ENCODE results near the gene SCARB1.
A peak's percentile ranks its signal among the peaks of the same experiment; 100 is the strongest.

Gene SCARB1

DNA sequence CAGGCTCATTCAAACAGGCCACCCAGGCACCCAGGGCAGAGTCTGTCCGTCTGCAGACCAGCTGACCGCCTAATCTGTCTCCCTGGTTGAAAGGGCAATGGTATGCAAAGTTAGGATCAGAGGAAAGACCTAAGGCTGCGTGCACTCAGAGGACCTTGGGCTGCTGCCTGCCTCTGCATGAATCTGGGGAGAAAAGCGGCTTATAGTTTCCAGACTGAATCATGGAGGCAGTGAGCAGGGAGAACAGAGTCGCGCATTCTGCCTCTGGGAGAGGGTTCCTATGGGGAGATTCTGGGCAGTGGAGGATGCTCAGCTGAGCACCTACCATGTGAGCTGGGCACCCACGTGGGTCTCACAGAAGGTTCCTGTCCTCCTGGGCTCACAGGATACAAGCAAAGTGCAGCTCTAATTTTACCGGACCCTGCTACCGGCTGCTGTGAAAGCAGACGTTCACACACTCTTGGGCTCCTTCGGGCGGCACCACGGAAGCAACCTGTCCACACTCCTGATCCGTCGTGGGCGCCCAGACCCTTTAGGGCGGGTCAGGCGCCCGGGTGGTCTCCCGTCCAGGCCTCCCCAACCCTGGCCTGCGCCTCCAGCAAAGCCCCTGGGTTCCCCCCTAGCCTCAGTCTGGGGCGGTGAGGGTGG is 772 bp downstream of the SCARB1 start:
- H3K27me3 ChIP-seq = peaks cover 21% of the 10 kb centered on the region
- H3K9me3 ChIP-seq = no peaks in the 10 kb centered on the region
- no peak overlapping the region for H3K27ac ChIP-seq
- peaks cover 14 to 22% of the 10 kb centered on the region in 2 experiments for H3K4me1 ChIP-seq (ENCODE audit: control insufficient read depth in 1 of 2, insufficient read depth in 1 of 2, low read depth in 1 of 2, low read length in 1 of 2)
- H3K4me3 ChIP-seq (ENCODE audit: low read depth in 1 of 2, low read length in 1 of 2) = peak overlapping the region; percentile 82 to 96
- no peaks in the 10 kb centered on the region for H3K36me3 ChIP-seq
- TF ChIP-seq, protein P1, sequence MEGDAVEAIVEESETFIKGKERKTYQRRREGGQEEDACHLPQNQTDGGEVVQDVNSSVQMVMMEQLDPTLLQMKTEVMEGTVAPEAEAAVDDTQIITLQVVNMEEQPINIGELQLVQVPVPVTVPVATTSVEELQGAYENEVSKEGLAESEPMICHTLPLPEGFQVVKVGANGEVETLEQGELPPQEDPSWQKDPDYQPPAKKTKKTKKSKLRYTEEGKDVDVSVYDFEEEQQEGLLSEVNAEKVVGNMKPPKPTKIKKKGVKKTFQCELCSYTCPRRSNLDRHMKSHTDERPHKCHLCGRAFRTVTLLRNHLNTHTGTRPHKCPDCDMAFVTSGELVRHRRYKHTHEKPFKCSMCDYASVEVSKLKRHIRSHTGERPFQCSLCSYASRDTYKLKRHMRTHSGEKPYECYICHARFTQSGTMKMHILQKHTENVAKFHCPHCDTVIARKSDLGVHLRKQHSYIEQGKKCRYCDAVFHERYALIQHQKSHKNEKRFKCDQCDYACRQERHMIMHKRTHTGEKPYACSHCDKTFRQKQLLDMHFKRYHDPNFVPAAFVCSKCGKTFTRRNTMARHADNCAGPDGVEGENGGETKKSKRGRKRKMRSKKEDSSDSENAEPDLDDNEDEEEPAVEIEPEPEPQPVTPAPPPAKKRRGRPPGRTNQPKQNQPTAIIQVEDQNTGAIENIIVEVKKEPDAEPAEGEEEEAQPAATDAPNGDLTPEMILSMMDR (IDR thresholded peaks at IDR 0.05) = no peak

GRCh38 chr12:124861898-124862676 is 1.6 kb downstream of the SCARB1 start:
- Histone ChIP-seq H3K9me3 (no peaks in the 10 kb centered on the region), H3K27me3 (peaks cover 21% of the 10 kb centered on the region), H3K36me3 (no peaks in the 10 kb centered on the region), H3K4me3 (ENCODE audit: low read depth in 1 of 2, low read length in 1 of 2) (no peak overlapping the region), H3K4me1 (ENCODE audit: control insufficient read depth in 1 of 2, insufficient read depth in 1 of 2, low read depth in 1 of 2, low read length in 1 of 2) (peaks cover 14 to 19% of the 10 kb centered on the region in 2 experiments), H3K27ac (no peak overlapping the region)
- TF ChIP-seq, protein P1 (IDR thresholded peaks at IDR 0.05) = no peak

- Histone ChIP-seq H3K36me3 (no peaks in the 10 kb centered on the region), H3K9me3 (no peaks in the 10 kb centered on the region), H3K4me3 (ENCODE audit: low read depth in 1 of 2, low read length in 1 of 2) (no peak overlapping the region), H3K27me3 (peaks cover 21% of the 10 kb centered on the region), H3K4me1 (ENCODE audit: control insufficient read depth in 1 of 2, insufficient read depth in 1 of 2, low read depth in 1 of 2, low read length in 1 of 2) (peaks cover 20 to 23% of the 10 kb centered on the region in 2 experiments), H3K27ac (no peak overlapping the region)
- TF ChIP-seq, protein P1 (IDR thresholded peaks at IDR 0.05) = no peak
Measured at GRCh38 chr12:124861492-124861891, 2.2 kb downstream of the SCARB1 start.

GRCh38 chr12:124857921-124858461 is 5.7 kb downstream of the SCARB1 start:
- Histone ChIP-seq H3K9me3 (no peaks in the 10 kb centered on the region), H3K27ac (no peak overlapping the region), H3K4me1 (ENCODE audit: control insufficient read depth in 1 of 2, insufficient read depth in 1 of 2, low read depth in 1 of 2, low read length in 1 of 2) (peaks cover 43 to 44% of the 10 kb centered on the region in 2 experiments), H3K27me3 (peaks cover 15% of the 10 kb centered on the region), H3K36me3 (no peaks in the 10 kb centered on the region), H3K4me3 (ENCODE audit: low read depth in 1 of 2, low read length in 1 of 2) (no peak overlapping the region)
- TF ChIP-seq, protein P1 (IDR thresholded peaks at IDR 0.05) = no peak

DNA sequence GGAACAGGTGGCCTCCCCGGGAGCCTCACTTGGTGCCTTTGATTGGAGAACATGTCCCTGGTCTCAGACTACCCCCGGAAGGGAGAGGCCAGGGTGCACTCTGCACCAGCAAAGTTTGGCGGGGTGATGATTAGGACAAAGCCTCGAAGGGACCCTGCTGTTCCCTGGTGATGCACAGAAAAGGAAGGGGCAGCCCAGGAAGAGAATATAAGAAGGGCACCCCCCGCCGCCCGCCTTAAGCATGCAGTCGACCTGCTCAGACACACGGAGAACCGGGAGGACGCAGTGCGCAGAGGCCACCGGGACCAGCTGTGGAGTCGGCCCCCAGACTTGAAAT is 6.9 kb downstream of the SCARB1 start:
- H3K4me1 ChIP-seq (ENCODE audit: control insufficient read depth in 1 of 2, insufficient read depth in 1 of 2, low read depth in 1 of 2, low read length in 1 of 2) = peaks cover 51 to 52% of the 10 kb centered on the region in 2 experiments

More for the DNA sequence above, 6.9 kb downstream of the SCARB1 start:
- Histone ChIP-seq H3K9me3 (no peaks in the 10 kb centered on the region), H3K36me3 (no peaks in the 10 kb centered on the region), H3K27me3 (peaks cover 4% of the 10 kb centered on the region), H3K4me3 (ENCODE audit: low read depth in 1 of 2, low read length in 1 of 2) (peak overlapping the region in 1 of 2 experiments; percentile 18), H3K27ac (peak overlapping the region; percentile 61)
- TF ChIP-seq, protein P1 (IDR thresholded peaks at IDR 0.05) = no peak
